SU-DHL-6 (cell line): ENCODE results near the gene GUCY1A2.
"Not testable (repeated sequence)": the region's sequence is repeated elsewhere in the genome, so short reads cannot be mapped to it uniquely, and the experiment has no call there.

Source experiments
- H2AFZ ChIP-seq: fragments of 200-600 bp; sonication (generic); 2 replicates; pipeline ENCODE4 v1.6.1; 2014; ENCODE audit warnings: low read depth, mild to moderate bottlenecking, moderate library complexity, mixed read lengths, antibody characterized with exemption, low read length; ENCODE audit not compliant: severe bottlenecking
- H3F3A ChIP-seq: fragments of 200-600 bp; shearing (Covaris generic); 2 replicates; pipeline ENCODE4 v1.6.0; 2016; ENCODE audit warnings: antibody characterized with exemption, mild to moderate bottlenecking; ENCODE audit not compliant: insufficient read depth
- H3K27ac ChIP-seq: fragments of 200-600 bp; sonication (generic); 2 replicates; pipeline ENCODE4 v1.5.1; 2016; ENCODE audit warnings: low read depth, mild to moderate bottlenecking, low read length, moderate library complexity, mixed read lengths
- H3K27me3 ChIP-seq: fragments of 200-600 bp; sonication (generic), shearing (Covaris generic); 2 replicates; pipeline ENCODE4 v1.6.0; 2014; ENCODE audit warnings: mild to moderate bottlenecking, low read length
- H3K36me3 ChIP-seq: fragments of 200-600 bp; sonication (generic); 2 replicates; pipeline ENCODE4 v1.6.1; 2014; ENCODE audit warnings: mild to moderate bottlenecking, low read length, mixed read lengths
- H3K4me2 ChIP-seq: fragments of 300-600, 200-600 bp; shearing (Covaris generic), sonication (generic); 2 replicates; pipeline ENCODE4 v1.6.0; 2014; ENCODE audit warnings: low read length, low read depth, mild to moderate bottlenecking; ENCODE audit not compliant: poor library complexity, severe bottlenecking
- H3K4me3 ChIP-seq: fragments of 200-600 bp; sonication (generic); 2 replicates; pipeline ENCODE4 v1.5.1; 2014; ENCODE audit warnings: antibody characterized with exemption, low read length, mild to moderate bottlenecking, mixed read lengths; ENCODE audit not compliant: insufficient read depth, poor library complexity, severe bottlenecking
- H3K79me2 ChIP-seq: fragments of 200-600 bp; sonication (generic); 2 replicates; pipeline ENCODE4 v1.6.1; 2014; ENCODE audit warnings: mild to moderate bottlenecking, low read length, moderate library complexity; ENCODE audit not compliant: insufficient read depth
- H3K9ac ChIP-seq: fragments of 200-600 bp; sonication (generic); 2 replicates; pipeline ENCODE4 v1.7.0; 2014; ENCODE audit warnings: mild to moderate bottlenecking, low read length
- H3K9me2 ChIP-seq: fragments of 200-600 bp; sonication (generic); replicated peaks from 2 replicates; pipeline ENCODE4 v1.6.1; 2014; ENCODE audit warnings: low read length; ENCODE audit not compliant: insufficient read depth
- H3K9me3 ChIP-seq: fragments of 200-600 bp; sonication (generic); 2 replicates; pipeline ENCODE4 v1.6.1; 2014; ENCODE audit warnings: low read length, mixed read lengths; ENCODE audit not compliant: insufficient read depth
- H4K20me1 ChIP-seq: fragments of 200-600 bp; sonication (generic); 2 replicates; pipeline ENCODE4 v1.6.1; 2014; ENCODE audit warnings: low read depth, mild to moderate bottlenecking, antibody characterized with exemption, low read length, moderate library complexity, mixed read lengths
- EZH2phosphoT487 ChIP-seq: fragments of 200-600 bp; sonication (generic), shearing (Covaris generic); conservative IDR thresholded peaks from 2 replicates; pipeline ENCODE4 v1.6.1; 2018; ENCODE audit warnings: mild to moderate bottlenecking, antibody characterized with exemption, low read length, moderate library complexity, mixed read lengths
- TF ChIP-seq, protein P1 (sequence below): fragments of 200-600 bp; sonication (generic); IDR thresholded peaks from one replicate; pipeline ENCODE4 v1.5.1; 2017; ENCODE audit warnings: antibody characterized with exemption, mild to moderate bottlenecking, low read length, moderate library complexity; ENCODE audit not compliant: insufficient read depth, poor library complexity, severe bottlenecking

The GUCY1A2 gene, protein sequence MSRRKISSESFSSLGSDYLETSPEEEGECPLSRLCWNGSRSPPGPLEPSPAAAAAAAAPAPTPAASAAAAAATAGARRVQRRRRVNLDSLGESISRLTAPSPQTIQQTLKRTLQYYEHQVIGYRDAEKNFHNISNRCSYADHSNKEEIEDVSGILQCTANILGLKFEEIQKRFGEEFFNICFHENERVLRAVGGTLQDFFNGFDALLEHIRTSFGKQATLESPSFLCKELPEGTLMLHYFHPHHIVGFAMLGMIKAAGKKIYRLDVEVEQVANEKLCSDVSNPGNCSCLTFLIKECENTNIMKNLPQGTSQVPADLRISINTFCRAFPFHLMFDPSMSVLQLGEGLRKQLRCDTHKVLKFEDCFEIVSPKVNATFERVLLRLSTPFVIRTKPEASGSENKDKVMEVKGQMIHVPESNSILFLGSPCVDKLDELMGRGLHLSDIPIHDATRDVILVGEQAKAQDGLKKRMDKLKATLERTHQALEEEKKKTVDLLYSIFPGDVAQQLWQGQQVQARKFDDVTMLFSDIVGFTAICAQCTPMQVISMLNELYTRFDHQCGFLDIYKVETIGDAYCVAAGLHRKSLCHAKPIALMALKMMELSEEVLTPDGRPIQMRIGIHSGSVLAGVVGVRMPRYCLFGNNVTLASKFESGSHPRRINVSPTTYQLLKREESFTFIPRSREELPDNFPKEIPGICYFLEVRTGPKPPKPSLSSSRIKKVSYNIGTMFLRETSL

DNA sequence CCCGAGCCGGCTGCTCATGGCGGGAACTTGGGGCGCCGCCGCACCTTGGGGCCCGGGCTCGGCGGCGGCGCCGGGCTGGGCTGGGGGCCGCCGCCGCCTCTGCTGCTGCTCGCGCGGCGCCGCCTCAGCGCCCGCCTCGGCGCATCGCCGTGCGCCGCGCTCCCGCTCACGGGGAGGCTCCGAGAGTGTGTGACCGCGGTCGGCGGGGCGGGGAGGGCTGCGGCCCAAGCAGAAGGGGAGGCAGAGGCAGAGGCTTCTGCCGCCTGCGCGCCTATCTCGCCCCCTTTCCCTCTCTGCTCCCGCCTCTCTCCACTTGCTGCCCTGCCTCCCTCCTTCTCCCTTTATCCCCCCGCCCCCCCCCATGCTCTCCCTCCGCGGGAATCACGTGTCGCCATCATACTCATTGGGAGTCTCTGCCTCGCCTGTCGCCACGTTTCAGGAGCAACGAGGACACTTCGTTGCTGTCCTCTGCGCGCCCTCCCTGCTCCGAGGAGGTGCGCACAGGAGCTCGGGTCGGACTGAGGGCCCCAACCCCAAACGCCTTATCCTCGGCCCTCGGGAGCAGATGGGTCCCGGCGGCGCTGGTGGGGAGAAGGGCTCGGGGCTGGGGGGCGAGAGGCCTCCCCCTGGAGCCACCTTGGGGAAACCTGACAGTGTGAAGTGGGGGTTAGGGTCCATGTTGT is at the start of gene GUCY1A2:
Gene GUCY1A2, minus strand, starts transcription at position 258 of the 683 bp plus-strand sequence. CDS start 421 bp downstream, outside the sequence.
- no peak within 1 kb of the TSS for H3K4me3 ChIP-seq
- H4K20me1 ChIP-seq = no peaks in the 10 kb centered on the region
- H3K4me2 ChIP-seq = no peak within 1 kb of the TSS
- H2AFZ ChIP-seq = no peak within 1 kb of the TSS
- no peak within 1 kb of the TSS for H3K27ac ChIP-seq
- no peaks in the 10 kb centered on the region for H3K9me2 ChIP-seq
- no peak within 1 kb of the TSS for H3K9ac ChIP-seq
- H3F3A ChIP-seq = no peaks in the 10 kb centered on the region
- H3K9me3 ChIP-seq = no peaks in the 10 kb centered on the region
- H3K79me2 ChIP-seq = no peaks in the 10 kb centered on the region
- H3K27me3 ChIP-seq = no peaks in the 10 kb centered on the region
- no peaks in the 10 kb centered on the region for H3K36me3 ChIP-seq
- TF ChIP-seq EZH2phosphoT487 = no peak
- TF ChIP-seq, protein P1, sequence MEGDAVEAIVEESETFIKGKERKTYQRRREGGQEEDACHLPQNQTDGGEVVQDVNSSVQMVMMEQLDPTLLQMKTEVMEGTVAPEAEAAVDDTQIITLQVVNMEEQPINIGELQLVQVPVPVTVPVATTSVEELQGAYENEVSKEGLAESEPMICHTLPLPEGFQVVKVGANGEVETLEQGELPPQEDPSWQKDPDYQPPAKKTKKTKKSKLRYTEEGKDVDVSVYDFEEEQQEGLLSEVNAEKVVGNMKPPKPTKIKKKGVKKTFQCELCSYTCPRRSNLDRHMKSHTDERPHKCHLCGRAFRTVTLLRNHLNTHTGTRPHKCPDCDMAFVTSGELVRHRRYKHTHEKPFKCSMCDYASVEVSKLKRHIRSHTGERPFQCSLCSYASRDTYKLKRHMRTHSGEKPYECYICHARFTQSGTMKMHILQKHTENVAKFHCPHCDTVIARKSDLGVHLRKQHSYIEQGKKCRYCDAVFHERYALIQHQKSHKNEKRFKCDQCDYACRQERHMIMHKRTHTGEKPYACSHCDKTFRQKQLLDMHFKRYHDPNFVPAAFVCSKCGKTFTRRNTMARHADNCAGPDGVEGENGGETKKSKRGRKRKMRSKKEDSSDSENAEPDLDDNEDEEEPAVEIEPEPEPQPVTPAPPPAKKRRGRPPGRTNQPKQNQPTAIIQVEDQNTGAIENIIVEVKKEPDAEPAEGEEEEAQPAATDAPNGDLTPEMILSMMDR = no peak

DNA sequence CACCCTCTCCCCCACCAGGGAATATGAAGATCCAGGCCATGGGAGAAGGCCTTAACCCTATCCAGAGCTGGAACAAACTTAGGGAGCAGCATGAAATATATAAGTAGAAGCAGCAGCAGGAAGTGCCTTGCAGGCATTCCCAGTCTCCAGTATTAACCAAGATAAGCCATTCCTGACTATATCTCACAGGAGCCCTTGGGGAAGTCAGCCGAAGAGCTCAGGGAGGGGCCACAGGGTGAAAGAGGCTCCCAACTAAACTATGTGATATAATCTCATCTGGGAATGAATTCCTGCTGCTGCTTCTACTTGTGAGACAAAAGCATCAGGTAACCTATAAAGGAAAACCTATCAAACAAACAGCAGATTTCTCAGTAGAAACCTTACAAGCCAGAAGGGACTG is 36.1 kb upstream of the GUCY1A2 start:
- H2AFZ ChIP-seq = no peak overlapping the region
- no peaks in the 10 kb centered on the region for H3K79me2 ChIP-seq
- no peaks in the 10 kb centered on the region for H3F3A ChIP-seq
- H3K27ac ChIP-seq = no peak overlapping the region
- no peak overlapping the region for H3K4me2 ChIP-seq
- H3K9ac ChIP-seq = no peak overlapping the region
- no peak overlapping the region for H3K4me3 ChIP-seq
- H3K27me3 ChIP-seq = no peaks in the 10 kb centered on the region
- no peaks in the 10 kb centered on the region for H4K20me1 ChIP-seq
- no peaks in the 10 kb centered on the region for H3K9me2 ChIP-seq
- H3K36me3 ChIP-seq = no peaks in the 10 kb centered on the region
- TF ChIP-seq, protein P1 = no peak
- TF ChIP-seq EZH2phosphoT487 = no peak
- peaks cover 10% of the 10 kb centered on the region; the same call in 1 of the 2 replicates for H3K9me3 ChIP-seq

DNA sequence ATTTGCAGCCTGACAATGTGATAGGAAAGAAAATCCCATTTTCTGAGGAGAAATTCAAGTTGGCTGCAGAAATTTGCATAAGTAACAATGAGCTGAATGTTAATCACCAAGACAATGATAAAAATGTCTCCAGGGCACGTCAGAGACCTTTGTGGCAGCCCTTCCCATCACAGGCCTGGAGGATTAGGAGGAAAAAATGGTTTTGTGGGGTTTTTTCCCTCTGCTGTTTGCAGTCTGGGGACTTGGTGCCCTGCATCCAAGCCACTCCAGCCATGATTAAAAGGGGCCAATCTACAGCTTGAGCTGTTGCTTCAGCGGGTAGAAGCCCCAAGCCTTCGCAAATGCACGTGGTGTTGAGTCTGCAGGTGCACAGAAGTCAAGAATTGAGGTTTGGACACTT is 33.1 kb upstream of the GUCY1A2 start:
- H3K4me3 ChIP-seq, H3K4me2 ChIP-seq, H2AFZ ChIP-seq, H3K9me2 ChIP-seq, H3K27me3 ChIP-seq, H3K27ac ChIP-seq, H3F3A ChIP-seq, H3K36me3 ChIP-seq, H4K20me1 ChIP-seq, H3K9ac ChIP-seq, H3K79me2 ChIP-seq, H3K9me3 ChIP-seq: not testable (repeated sequence)

DNA sequence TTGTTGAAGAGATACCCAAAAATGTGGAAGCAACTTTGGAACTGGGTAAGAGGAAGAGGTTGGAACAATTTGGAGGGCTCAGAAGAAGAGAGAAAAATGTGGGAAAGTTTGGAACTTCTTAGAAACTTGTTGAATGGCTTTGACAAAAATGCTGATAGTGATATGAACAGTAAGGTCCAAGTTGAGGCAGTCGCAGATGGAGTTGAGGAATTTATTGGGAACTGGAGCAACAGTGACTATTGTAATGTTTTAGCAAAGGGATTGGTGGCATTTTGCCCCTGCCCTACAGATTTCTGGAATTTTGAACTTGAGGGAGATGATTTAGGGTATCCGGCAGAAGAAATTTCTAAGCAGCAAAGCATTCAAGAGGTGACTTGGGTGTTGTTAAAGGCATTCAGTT is 32.6 kb upstream of the GUCY1A2 start:
- H3K27me3 ChIP-seq, H2AFZ ChIP-seq, H3K36me3 ChIP-seq, H4K20me1 ChIP-seq, H3K27ac ChIP-seq, H3K4me2 ChIP-seq, H3K9me2 ChIP-seq, H3K79me2 ChIP-seq, H3F3A ChIP-seq, H3K9me3 ChIP-seq, H3K4me3 ChIP-seq, H3K9ac ChIP-seq: not testable (repeated sequence)
